ENCODE measurements around the gene RFNG.

Gene RFNG

GRCh38 chr17:82080048-82080788 is 28.6 kb upstream of the RFNG start:
- H3K4me3 ChIP-seq (ENCODE audit: low read length) = no peak overlapping the region
- no peak for DNase-seq (ENCODE audit: low read depth)
- no peak overlapping the region for H3K9ac ChIP-seq (ENCODE audit: low read length)
- peaks cover 73% of the 10 kb centered on the region for H3K36me3 ChIP-seq (ENCODE audit: control insufficient read depth, insufficient read depth, low read length, severe bottlenecking)
- H3K4me1 ChIP-seq (ENCODE audit: control insufficient read depth, insufficient read depth, low read length) = no peaks in the 10 kb centered on the region
- H3K27me3 ChIP-seq (replicated peaks; ENCODE audit: control insufficient read depth, insufficient read depth, low read length) = no peaks in the 10 kb centered on the region
- no peaks in the 10 kb centered on the region for H3K9me3 ChIP-seq (ENCODE audit: control insufficient read depth, low read length)

DNA sequence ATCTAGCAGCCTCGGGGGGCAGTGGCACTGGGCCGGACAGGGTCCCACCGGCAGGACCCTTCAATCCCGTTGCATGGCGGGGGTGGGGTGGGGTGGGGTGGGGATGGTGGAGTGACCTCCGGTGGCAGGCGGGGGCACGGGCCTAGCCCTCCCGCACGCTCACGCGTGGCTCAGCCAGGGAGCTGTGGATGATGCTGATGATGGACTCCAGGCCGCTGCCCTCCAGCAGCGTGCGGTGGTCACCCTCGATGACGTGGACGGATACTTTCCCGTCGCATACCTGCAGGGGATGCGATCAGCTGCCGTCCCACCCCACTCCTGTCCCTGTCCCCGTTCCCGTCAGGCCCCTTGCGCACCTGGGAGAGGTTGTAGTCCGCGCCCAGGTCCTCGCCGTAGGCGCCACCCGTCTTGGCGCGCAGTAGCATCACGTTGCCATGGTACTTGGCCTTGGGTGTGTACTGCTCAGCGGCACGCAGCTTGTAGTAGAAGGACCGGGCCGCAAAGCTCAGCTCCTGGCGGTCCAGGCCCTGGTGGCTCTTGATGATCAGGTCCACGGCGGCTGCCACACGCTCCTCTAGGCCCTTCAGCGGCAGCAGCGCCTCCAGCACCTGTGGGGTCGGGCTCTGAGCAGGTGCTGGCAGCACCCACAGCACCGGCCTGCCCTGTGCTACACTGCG is 27.5 kb upstream of the RFNG start:
- H3K36me3 ChIP-seq (ENCODE audit: control insufficient read depth, insufficient read depth, low read length, severe bottlenecking) = peaks cover 63% of the 10 kb centered on the region
- no peak overlapping the region for H3K4me3 ChIP-seq (ENCODE audit: low read length)
- H3K9me3 ChIP-seq (ENCODE audit: control insufficient read depth, low read length) = no peaks in the 10 kb centered on the region
- H3K9ac ChIP-seq (ENCODE audit: low read length) = no peak overlapping the region
- no peaks in the 10 kb centered on the region for H3K4me1 ChIP-seq (ENCODE audit: control insufficient read depth, insufficient read depth, low read length)
- no peaks in the 10 kb centered on the region for H3K27me3 ChIP-seq (replicated peaks; ENCODE audit: control insufficient read depth, insufficient read depth, low read length)
- DNase-seq (ENCODE audit: low read depth) = no peak

DNA sequence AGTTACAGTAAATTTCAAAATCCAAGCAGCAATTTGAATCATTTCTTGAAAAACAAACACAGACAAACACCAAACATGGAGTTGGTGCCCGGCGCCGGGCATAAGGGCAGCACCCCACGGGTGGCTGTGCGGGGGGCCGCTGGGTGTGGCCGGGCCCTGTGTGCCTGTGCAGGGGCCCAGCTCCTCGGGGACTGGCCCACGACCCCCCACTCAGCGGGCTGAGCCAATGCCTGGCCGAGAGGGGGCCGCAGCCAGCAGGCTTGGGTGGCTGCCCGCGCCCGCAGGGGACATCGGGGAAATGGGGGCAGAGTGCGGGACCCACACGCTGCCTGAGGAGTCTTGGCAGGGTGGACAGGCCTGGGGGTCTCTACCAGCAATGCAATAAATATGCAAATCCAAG is 26.8 kb upstream of the RFNG start:
- no peaks in the 10 kb centered on the region for H3K27me3 ChIP-seq (replicated peaks; ENCODE audit: control insufficient read depth, insufficient read depth, low read length)
- H3K4me1 ChIP-seq (ENCODE audit: control insufficient read depth, insufficient read depth, low read length) = no peaks in the 10 kb centered on the region
- DNase-seq (ENCODE audit: low read depth) = no peak
- H3K9ac ChIP-seq (ENCODE audit: low read length) = peak overlapping the region; percentile 17
- peaks cover 56% of the 10 kb centered on the region for H3K36me3 ChIP-seq (ENCODE audit: control insufficient read depth, insufficient read depth, low read length, severe bottlenecking)
- H3K4me3 ChIP-seq (ENCODE audit: low read length) = no peak overlapping the region
- no peaks in the 10 kb centered on the region for H3K9me3 ChIP-seq (ENCODE audit: control insufficient read depth, low read length)

DNA sequence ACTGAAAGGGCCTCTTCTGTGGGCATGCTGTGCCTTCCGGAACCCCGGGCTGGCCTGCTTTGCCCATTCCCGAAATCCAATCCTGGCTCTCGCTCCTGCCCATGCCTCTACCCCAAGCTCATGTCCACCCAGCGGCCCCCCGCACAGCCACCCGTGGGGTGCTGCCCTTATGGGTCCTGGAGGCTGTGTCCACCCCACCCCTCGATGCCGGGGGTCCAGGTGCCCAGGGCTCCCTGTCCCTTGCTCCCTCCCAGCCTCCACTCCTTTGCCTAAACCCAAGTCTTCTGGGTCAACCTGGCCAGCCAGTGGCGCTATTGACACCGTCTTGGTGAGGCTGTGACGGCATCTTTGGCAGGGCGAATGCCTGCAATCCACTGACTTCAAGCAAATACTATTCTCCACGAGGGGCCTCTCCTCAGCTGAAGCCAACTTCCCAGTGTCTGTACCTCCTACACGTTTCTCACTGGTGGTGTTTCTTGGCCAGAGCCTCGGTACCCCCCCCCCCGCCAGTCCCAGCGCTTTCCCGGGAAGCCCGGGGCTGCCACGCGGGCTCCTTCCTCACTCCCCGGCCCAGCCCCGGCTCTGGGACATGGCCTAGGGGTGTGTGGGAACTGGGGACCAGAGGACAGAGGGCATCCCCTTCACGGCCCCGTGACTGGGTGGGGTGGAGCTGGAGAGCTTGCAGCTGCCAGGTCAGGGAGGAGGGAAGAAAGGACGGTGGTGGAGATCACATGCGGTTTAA is 26.2 kb upstream of the RFNG start:
- no peak overlapping the region for H3K4me3 ChIP-seq (ENCODE audit: low read length)
- no peak for DNase-seq (ENCODE audit: low read depth)

GRCh38 chr17:82076785-82077591 is 25.4 kb upstream of the RFNG start:
- no peaks in the 10 kb centered on the region for H3K4me1 ChIP-seq (ENCODE audit: control insufficient read depth, insufficient read depth, low read length)
- DNase-seq (ENCODE audit: low read depth) = no peak
- H3K36me3 ChIP-seq (ENCODE audit: control insufficient read depth, insufficient read depth, low read length, severe bottlenecking) = peaks cover 41% of the 10 kb centered on the region
- H3K9me3 ChIP-seq (ENCODE audit: control insufficient read depth, low read length) = no peaks in the 10 kb centered on the region
- H3K27me3 ChIP-seq (replicated peaks; ENCODE audit: control insufficient read depth, insufficient read depth, low read length) = no peaks in the 10 kb centered on the region
- H3K4me3 ChIP-seq (ENCODE audit: low read length) = no peak overlapping the region
- H3K9ac ChIP-seq (ENCODE audit: low read length) = peak overlapping the region; percentile 22

More for the DNA sequence above, 26.2 kb upstream of the RFNG start:
- H3K27me3 ChIP-seq (replicated peaks; ENCODE audit: control insufficient read depth, insufficient read depth, low read length) = no peaks in the 10 kb centered on the region
- H3K36me3 ChIP-seq (ENCODE audit: control insufficient read depth, insufficient read depth, low read length, severe bottlenecking) = peaks cover 49% of the 10 kb centered on the region
- H3K9me3 ChIP-seq (ENCODE audit: control insufficient read depth, low read length) = no peaks in the 10 kb centered on the region
- peak overlapping the region; percentile 17 for H3K9ac ChIP-seq (ENCODE audit: low read length)
- H3K4me1 ChIP-seq (ENCODE audit: control insufficient read depth, insufficient read depth, low read length) = no peaks in the 10 kb centered on the region

- no peaks in the 10 kb centered on the region for H3K4me1 ChIP-seq (ENCODE audit: control insufficient read depth, insufficient read depth, low read length)
- H3K27me3 ChIP-seq (replicated peaks; ENCODE audit: control insufficient read depth, insufficient read depth, low read length) = no peaks in the 10 kb centered on the region
- H3K4me3 ChIP-seq (ENCODE audit: low read length) = no peak overlapping the region
- peaks cover 34% of the 10 kb centered on the region for H3K36me3 ChIP-seq (ENCODE audit: control insufficient read depth, insufficient read depth, low read length, severe bottlenecking)
- H3K9me3 ChIP-seq (ENCODE audit: control insufficient read depth, low read length) = no peaks in the 10 kb centered on the region
- H3K9ac ChIP-seq (ENCODE audit: low read length) = no peak overlapping the region
- DNase-seq (ENCODE audit: low read depth) = no peak
Measured at GRCh38 chr17:82076018-82076784, 24.6 kb upstream of the RFNG start.

GRCh38 chr17:82073446-82073845 is 21.8 kb upstream of the RFNG start:
- no peaks in the 10 kb centered on the region for H3K27me3 ChIP-seq (replicated peaks; ENCODE audit: control insufficient read depth, insufficient read depth, low read length)
- no peak for DNase-seq (ENCODE audit: low read depth)
- H3K36me3 ChIP-seq (ENCODE audit: control insufficient read depth, insufficient read depth, low read length, severe bottlenecking) = peaks cover 9% of the 10 kb centered on the region
- no peaks in the 10 kb centered on the region for H3K4me1 ChIP-seq (ENCODE audit: control insufficient read depth, insufficient read depth, low read length)
- H3K9ac ChIP-seq (ENCODE audit: low read length) = no peak overlapping the region
- H3K9me3 ChIP-seq (ENCODE audit: control insufficient read depth, low read length) = no peaks in the 10 kb centered on the region
- H3K4me3 ChIP-seq (ENCODE audit: low read length) = no peak overlapping the region

DNA sequence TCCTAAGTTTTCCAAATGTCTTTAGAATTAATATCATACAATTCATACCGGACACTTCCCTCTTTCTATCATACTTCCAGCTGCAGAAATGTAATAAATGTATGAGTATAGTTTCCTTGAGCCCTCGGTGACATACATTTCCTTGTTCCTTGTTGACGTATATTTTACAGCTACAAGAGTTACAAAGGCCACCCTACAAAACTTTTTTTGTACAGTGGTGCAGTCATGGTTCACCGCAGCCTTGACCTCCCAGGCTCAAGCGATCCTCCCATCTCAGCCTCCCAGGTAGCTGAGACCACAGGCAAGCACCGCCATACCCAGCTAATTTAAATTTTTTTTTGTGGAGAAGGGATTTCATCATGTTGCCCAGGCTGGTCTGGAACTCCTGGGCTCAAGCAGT is 21.2 kb upstream of the RFNG start:
- Histone ChIP-seq H3K36me3 (ENCODE audit: control insufficient read depth, insufficient read depth, low read length, severe bottlenecking) (peaks cover 2% of the 10 kb centered on the region), H3K4me3 (ENCODE audit: low read length) (no peak overlapping the region), H3K4me1 (ENCODE audit: control insufficient read depth, insufficient read depth, low read length) (no peaks in the 10 kb centered on the region), H3K9me3 (ENCODE audit: control insufficient read depth, low read length) (no peaks in the 10 kb centered on the region), H3K9ac (ENCODE audit: low read length) (no peak overlapping the region), H3K27me3 (replicated peaks; ENCODE audit: control insufficient read depth, insufficient read depth, low read length) (no peaks in the 10 kb centered on the region)
- no peak for DNase-seq (ENCODE audit: low read depth)

- no peak for DNase-seq (ENCODE audit: low read depth)
- Histone ChIP-seq H3K4me3 (ENCODE audit: low read length) (no peak overlapping the region), H3K36me3 (ENCODE audit: control insufficient read depth, insufficient read depth, low read length, severe bottlenecking) (no peaks in the 10 kb centered on the region)
Measured at GRCh38 chr17:82070611-82071010, 19.0 kb upstream of the RFNG start.

DNA sequence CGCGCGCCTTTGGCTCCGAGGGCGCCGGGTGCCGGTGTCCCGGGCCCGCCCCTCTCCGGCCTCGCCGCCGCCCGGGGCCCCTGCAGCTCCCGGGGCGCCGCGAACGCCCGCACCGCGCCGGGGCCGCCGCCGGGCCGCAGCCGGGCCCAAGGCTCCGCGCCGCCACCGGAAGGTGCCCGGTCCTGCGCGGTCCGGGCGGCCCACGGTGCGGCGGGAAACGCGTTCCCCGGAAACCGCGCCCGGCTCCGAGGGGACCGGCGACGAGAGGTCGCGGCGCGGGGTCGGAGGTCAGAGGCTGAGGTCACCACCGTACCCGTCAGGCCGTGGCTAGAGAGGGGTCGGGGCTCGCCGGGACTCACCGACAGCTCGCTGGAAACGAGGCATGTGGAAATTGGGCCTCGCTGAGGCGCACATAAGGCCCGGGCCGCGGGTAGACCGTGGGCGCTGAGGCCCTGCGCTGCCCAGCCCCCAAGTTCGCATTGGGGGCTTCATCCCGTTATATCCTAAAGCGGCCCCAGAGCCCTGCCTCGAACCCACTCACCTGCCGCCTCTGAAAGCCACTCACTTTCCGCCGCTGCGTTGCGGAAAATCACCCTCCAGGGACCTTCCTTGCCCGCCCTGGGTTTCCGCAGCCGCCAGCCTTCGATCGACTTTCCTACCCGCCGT is 14.2 kb upstream of the RFNG start, which contains the start of gene DUS1L:
TSS of gene DUS1L (minus strand) at position 167 of the 666 bp plus-strand sequence. CDS start 745 bp downstream, outside the sequence.
- peak within 1 kb of the TSS; percentile 89 for H3K4me3 ChIP-seq (ENCODE audit: low read length)
- H3K27me3 ChIP-seq (replicated peaks; ENCODE audit: control insufficient read depth, insufficient read depth, low read length) = no peaks in the 10 kb centered on the region
- H3K4me1 ChIP-seq (ENCODE audit: control insufficient read depth, insufficient read depth, low read length) = peaks cover 22% of the 10 kb centered on the region
- peaks cover 26% of the 10 kb centered on the region for H3K36me3 ChIP-seq (ENCODE audit: control insufficient read depth, insufficient read depth, low read length, severe bottlenecking)
- peak; percentile 75 for DNase-seq (ENCODE audit: low read depth)
- H3K9me3 ChIP-seq (ENCODE audit: control insufficient read depth, low read length) = no peaks in the 10 kb centered on the region
- peak within 1 kb of the TSS; percentile 96 for H3K9ac ChIP-seq (ENCODE audit: low read length)

More at GRCh38 chr17:82070611-82071010, 19.0 kb upstream of the RFNG start:
- H3K27me3 ChIP-seq (replicated peaks; ENCODE audit: control insufficient read depth, insufficient read depth, low read length) = no peaks in the 10 kb centered on the region
- H3K9me3 ChIP-seq (ENCODE audit: control insufficient read depth, low read length) = no peaks in the 10 kb centered on the region
- H3K4me1 ChIP-seq (ENCODE audit: control insufficient read depth, insufficient read depth, low read length) = peaks cover 7% of the 10 kb centered on the region
- no peak overlapping the region for H3K9ac ChIP-seq (ENCODE audit: low read length)
